ENCODE results near the gene STRA8. TPM values are rescaled to one million over a fixed set of nuclear protein-coding genes. Genes with fewer than 3 reads are reported as not detected.

The STRA8 gene
- total RNA-seq, 2 experiments from 2014 or later: not detected

- ChIA-PET CTCF (interaction anchor here (1.2 to 3.7 kb wide), 6 partner anchors 15 to 376 kb away, joined by 3 to 34 read pairs (median 12); no protein-coding TSS in a partner anchor), POLR2A (no interaction called here)
- no peaks in the 10 kb centered on the region for H3K4me1 Mint-ChIP-seq (ENCODE audit: low read depth)
- H3K27ac Mint-ChIP-seq: no peak overlapping the region
- no peak for DNase-seq
- no peak for ATAC-seq
- no peaks in the 10 kb centered on the region for H3K36me3 Mint-ChIP-seq (ENCODE audit: low read depth)
- H3K4me3 Mint-ChIP-seq: no peak overlapping the region
- H3K27me3 Mint-ChIP-seq (ENCODE audit: low read depth): peaks cover 6% of the 10 kb centered on the region
- no peaks in the 10 kb centered on the region for H3K9me3 Mint-ChIP-seq (ENCODE audit: insufficient read depth)
Observed at GRCh38 chr7:135275971-135276580, 42.4 kb downstream of the STRA8 start.

GRCh38 chr7:135277161-135277560, 43.5 kb downstream of the STRA8 start:
- ChIA-PET POLR2A (no interaction called here), CTCF (interaction anchor here (3.7 kb wide), 1 partner anchor 367 kb away, joined by 34 read pairs; no protein-coding TSS in a partner anchor)
- DNase-seq (no peak), ATAC-seq (no peak)
- Mint-ChIP-seq H3K27ac (no peak overlapping the region), H3K4me3 (no peak overlapping the region), H3K27me3 (ENCODE audit: low read depth) (peaks cover 9% of the 10 kb centered on the region), H3K9me3 (ENCODE audit: insufficient read depth) (no peaks in the 10 kb centered on the region), H3K4me1 (ENCODE audit: low read depth) (peaks cover 8% of the 10 kb centered on the region), H3K36me3 (ENCODE audit: low read depth) (no peaks in the 10 kb centered on the region)

DNA sequence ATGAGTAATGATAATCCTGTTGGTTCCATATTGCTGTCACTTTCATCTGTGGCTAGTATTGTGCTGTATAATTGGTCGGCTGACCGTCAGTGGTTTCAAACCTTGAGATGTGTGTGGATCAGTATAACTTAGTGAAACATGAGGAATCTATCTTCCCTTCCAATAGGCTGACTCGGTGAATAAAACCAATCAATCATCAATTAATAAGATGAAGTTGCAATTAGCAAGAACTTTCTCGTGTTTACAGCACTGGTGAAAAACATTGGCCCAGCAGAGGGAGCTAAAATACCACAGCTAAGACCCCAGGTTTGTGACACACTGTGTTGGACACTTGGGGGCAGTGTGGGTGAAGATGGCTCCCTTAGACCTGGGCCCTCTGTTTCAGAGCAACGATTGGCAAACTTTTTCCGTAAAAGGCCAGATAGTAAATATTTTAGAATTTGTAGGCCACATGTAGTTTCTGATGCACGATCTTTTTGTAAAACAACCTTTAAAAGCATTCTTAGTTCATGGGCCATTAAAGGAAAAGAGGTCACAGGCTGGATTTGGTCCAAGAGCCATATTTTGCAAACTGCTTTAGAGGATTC, 47.8 kb downstream of the STRA8 start:
- H3K9me3 Mint-ChIP-seq (ENCODE audit: insufficient read depth): no peaks in the 10 kb centered on the region
- H3K36me3 Mint-ChIP-seq (ENCODE audit: low read depth): no peaks in the 10 kb centered on the region
- H3K27ac Mint-ChIP-seq: no peak overlapping the region
- POLR2A ChIA-PET: no interaction called here
- H3K27me3 Mint-ChIP-seq (ENCODE audit: low read depth): peaks cover 13% of the 10 kb centered on the region
- CTCF ChIA-PET: interaction anchor here (0.7 to 6.1 kb wide), 30 partner anchors 9 to 383 kb away, joined by 3 to 64 read pairs (median 4); partner anchors contain the start of genes NUP205 and STMP1
- DNase-seq: peak; percentile 91
- peaks cover 17% of the 10 kb centered on the region for H3K4me1 Mint-ChIP-seq (ENCODE audit: low read depth)
- H3K4me3 Mint-ChIP-seq: no peak overlapping the region
- ATAC-seq: peak; percentile 99

- CTCF ChIA-PET: interaction anchor here (1.2 to 6.1 kb wide), 6 partner anchors 9 to 382 kb away, joined by 3 to 64 read pairs (median 6); partner anchors contain the start of gene NUP205
- Mint-ChIP-seq H3K4me3 (no peak overlapping the region), H3K4me1 (ENCODE audit: low read depth) (peaks cover 17% of the 10 kb centered on the region), H3K9me3 (ENCODE audit: insufficient read depth) (no peaks in the 10 kb centered on the region), H3K36me3 (ENCODE audit: low read depth) (no peaks in the 10 kb centered on the region), H3K27me3 (ENCODE audit: low read depth) (peaks cover 13% of the 10 kb centered on the region), H3K27ac (no peak overlapping the region)
- no peak for DNase-seq
- ATAC-seq: no peak
- POLR2A ChIA-PET: no interaction called here
Observed at GRCh38 chr7:135282561-135283254, 49.1 kb downstream of the STRA8 start.

DNA sequence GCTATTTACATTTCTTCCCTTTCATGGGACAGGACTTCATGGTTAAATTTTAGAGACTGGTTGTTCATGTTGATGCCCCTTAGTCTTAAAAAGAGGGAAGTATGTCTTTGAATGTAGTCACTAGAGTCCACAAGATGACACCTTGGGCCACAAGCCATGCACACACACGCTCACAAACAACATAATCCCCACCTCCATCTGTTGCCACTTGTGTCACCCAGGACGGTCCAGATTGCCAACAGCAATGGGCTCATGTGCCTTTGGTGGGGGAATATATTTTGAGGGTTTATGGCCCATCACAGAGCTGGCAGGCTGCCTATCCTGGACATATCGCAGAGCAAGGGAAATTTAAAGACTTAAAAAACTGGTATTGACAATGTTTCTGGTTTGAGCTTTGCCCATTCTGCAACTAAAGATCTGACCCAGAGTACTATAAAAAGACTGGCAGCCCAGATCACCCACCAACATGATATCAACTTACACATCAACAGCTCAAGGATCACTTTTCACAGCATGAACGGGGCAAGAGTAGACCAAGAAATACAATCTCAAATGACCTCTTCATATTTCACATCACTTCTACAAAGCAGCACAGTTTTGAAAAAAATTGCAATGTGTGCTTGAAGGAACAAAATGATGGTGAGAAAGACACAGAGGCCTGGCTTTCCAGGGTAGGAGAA, 50.5 kb downstream of the STRA8 start:
- DNase-seq (no peak), ATAC-seq (no peak)
- Mint-ChIP-seq H3K4me3 (no peak overlapping the region), H3K27me3 (ENCODE audit: low read depth) (peaks cover 10% of the 10 kb centered on the region), H3K9me3 (ENCODE audit: insufficient read depth) (no peaks in the 10 kb centered on the region), H3K4me1 (ENCODE audit: low read depth) (peaks cover 17% of the 10 kb centered on the region), H3K36me3 (ENCODE audit: low read depth) (no peaks in the 10 kb centered on the region), H3K27ac (no peak overlapping the region)
- CTCF ChIA-PET: interaction anchor here (0.7 to 0.9 kb wide), 3 partner anchors 10 to 361 kb away, joined by 3 to 4 read pairs (median 4); no protein-coding TSS in a partner anchor
- POLR2A ChIA-PET: no interaction called here

GRCh38 chr7:135285547-135286233, 52.1 kb downstream of the STRA8 start:
- POLR2A ChIA-PET: no interaction called here
- Mint-ChIP-seq H3K9me3 (ENCODE audit: insufficient read depth) (no peaks in the 10 kb centered on the region), H3K36me3 (ENCODE audit: low read depth) (no peaks in the 10 kb centered on the region), H3K27ac (no peak overlapping the region), H3K4me1 (ENCODE audit: low read depth) (peaks cover 17% of the 10 kb centered on the region), H3K27me3 (ENCODE audit: low read depth) (peaks cover 6% of the 10 kb centered on the region), H3K4me3 (no peak overlapping the region)
- ATAC-seq (no peak), DNase-seq (no peak)
- CTCF ChIA-PET: interaction anchor here (1.9 kb wide), 1 partner anchor 11 kb away, joined by 5 read pairs; no protein-coding TSS in a partner anchor

- ChIA-PET POLR2A (no interaction called here), CTCF (interaction anchor here (1.9 kb wide), 1 partner anchor 12 kb away, joined by 5 read pairs; no protein-coding TSS in a partner anchor)
- ATAC-seq (no peak), DNase-seq (no peak)
- H3K27me3 Mint-ChIP-seq (ENCODE audit: low read depth): peaks cover 3% of the 10 kb centered on the region
- no peak overlapping the region for H3K4me3 Mint-ChIP-seq
- H3K9me3 Mint-ChIP-seq (ENCODE audit: insufficient read depth): no peaks in the 10 kb centered on the region
- H3K4me1 Mint-ChIP-seq (ENCODE audit: low read depth): peaks cover 10% of the 10 kb centered on the region
- H3K27ac Mint-ChIP-seq: no peak overlapping the region
- H3K36me3 Mint-ChIP-seq (ENCODE audit: low read depth): no peaks in the 10 kb centered on the region
Observed at GRCh38 chr7:135286876-135287275, 53.2 kb downstream of the STRA8 start.

DNA sequence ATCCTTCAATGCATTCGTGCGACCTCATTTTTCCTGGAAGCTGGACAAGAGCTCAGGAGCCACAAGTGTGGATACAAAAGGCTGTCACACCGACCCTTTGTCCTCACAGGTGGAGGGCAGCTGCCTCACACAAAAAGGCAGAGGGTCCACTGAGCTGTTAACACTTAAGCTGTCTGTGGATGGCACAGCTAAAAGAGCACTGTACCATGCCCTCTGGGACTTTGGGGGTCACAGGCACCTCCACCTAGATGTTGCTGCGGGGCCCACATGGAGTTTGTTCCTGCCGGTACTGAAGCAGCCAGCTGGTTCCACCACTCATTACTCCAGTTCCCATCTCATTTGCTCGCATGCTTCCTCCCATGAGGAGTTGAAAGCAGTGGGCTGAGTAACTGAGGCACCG, 57.0 kb downstream of the STRA8 start:
- ChIA-PET POLR2A (no interaction called here), CTCF (interaction anchor here (1.0 kb wide), 1 partner anchor 16 kb away, joined by 3 read pairs; no protein-coding TSS in a partner anchor)
- Mint-ChIP-seq H3K27me3 (ENCODE audit: low read depth) (peaks cover 10% of the 10 kb centered on the region), H3K27ac (no peak overlapping the region), H3K4me3 (no peak overlapping the region), H3K36me3 (ENCODE audit: low read depth) (no peaks in the 10 kb centered on the region), H3K4me1 (ENCODE audit: low read depth) (no peaks in the 10 kb centered on the region), H3K9me3 (ENCODE audit: insufficient read depth) (no peaks in the 10 kb centered on the region)
- ATAC-seq (no peak), DNase-seq (no peak)

DNA sequence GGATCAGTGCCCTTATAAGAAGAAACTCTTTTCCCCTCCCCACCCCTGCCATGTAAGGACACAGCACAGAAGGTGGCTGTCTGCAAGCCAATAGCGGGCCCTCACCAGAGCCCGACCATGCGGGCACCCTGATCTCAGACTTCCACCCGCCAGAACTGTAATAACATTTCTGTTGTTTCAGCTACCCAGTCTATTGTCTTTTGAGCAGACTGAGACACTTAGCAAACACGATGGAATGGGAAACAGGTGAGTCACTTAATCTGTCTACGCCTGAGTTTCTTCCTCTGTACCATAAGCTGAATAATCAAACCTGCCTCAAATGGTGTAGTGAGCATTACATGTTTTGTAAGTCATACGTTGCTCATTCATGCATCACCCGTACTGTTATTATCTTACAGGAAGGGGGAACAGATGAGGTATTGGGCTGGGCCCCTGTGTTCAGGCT, 58.2 kb downstream of the STRA8 start:
- ATAC-seq (no peak), DNase-seq (no peak)
- no peak overlapping the region for H3K27ac Mint-ChIP-seq
- H3K9me3 Mint-ChIP-seq (ENCODE audit: insufficient read depth): no peaks in the 10 kb centered on the region
- POLR2A ChIA-PET: no interaction called here
- H3K36me3 Mint-ChIP-seq (ENCODE audit: low read depth): no peaks in the 10 kb centered on the region
- no peak overlapping the region for H3K4me3 Mint-ChIP-seq
- no peaks in the 10 kb centered on the region for H3K4me1 Mint-ChIP-seq (ENCODE audit: low read depth)
- peaks cover 10% of the 10 kb centered on the region for H3K27me3 Mint-ChIP-seq (ENCODE audit: low read depth)
- CTCF ChIA-PET: interaction anchor here (2.3 kb wide), 1 partner anchor 18 kb away, joined by 5 read pairs; no protein-coding TSS in a partner anchor

DNA sequence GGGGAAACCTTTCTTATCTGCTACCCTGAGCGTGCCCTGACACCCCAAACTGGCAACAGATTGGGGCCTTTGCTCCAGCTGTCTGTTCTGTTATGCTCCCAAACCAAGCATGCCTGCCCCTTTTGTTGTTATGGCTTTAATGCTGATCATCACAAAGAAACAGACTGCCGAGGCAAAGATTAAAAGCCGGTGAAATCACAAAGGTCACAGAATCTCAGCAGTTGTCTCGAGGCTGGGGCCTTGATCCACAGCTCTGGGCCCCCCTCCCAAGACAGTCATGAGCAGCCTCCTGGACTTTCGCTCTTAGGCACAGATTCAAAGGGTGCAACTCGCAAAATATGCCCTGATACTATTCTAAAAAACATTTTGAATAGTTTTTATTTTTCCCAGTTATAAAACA, 65.6 kb downstream of the STRA8 start:
- H3K27ac Mint-ChIP-seq: no peak overlapping the region
- ChIA-PET CTCF (interaction anchor here (1.5 kb wide), 1 partner anchor 18 kb away, joined by 6 read pairs; no protein-coding TSS in a partner anchor), POLR2A (no interaction called here)
- ATAC-seq (no peak), DNase-seq (no peak)
- H3K4me1 Mint-ChIP-seq (ENCODE audit: low read depth): no peaks in the 10 kb centered on the region
- H3K9me3 Mint-ChIP-seq (ENCODE audit: insufficient read depth): no peaks in the 10 kb centered on the region
- H3K36me3 Mint-ChIP-seq (ENCODE audit: low read depth): no peaks in the 10 kb centered on the region
- peaks cover 18% of the 10 kb centered on the region for H3K27me3 Mint-ChIP-seq (ENCODE audit: low read depth)
- H3K4me3 Mint-ChIP-seq: no peak overlapping the region
